T47D (cell line): ENCODE measurements around the gene PLIN5.

ENCODE experiments used
- DNase-seq, 2 experiments: peaks; one replicate each; pipeline versions ENCODE4 v3.0.0 to v3.0.0-alpha.2; 2011 to 2012; ENCODE audit warnings: low read depth in 1 of 2, low spot score in 1 of 2
- JUND ChIP-seq: IDR thresholded peaks from 2 replicates; pipeline ENCODE4 v1.6.1; 2012; ENCODE audit warnings: low read depth
- in situ Hi-C: cut with HindIII; loops from 2 replicates; pipeline ENCODE4 v1.10.0; 2016; ENCODE audit warnings: low sequenced_read_pairs, low pct_unique_long_range_greater_than_20kb

The PLIN5 gene

GRCh38 chr19:4510435-4511255 lies 24.4 kb downstream of the PLIN5 start:
- in situ Hi-C loops, result no loop called here
- no peak for TF ChIP-seq JUND
- no peak for DNase-seq

GRCh38 chr19:4508698-4509097 lies 26.3 kb downstream of the PLIN5 start:
- TF ChIP-seq JUND, result no peak
- DNase-seq, result no peak
- in situ Hi-C loops, result no loop called here

GRCh38 chr19:4507804-4508203 lies 27.2 kb downstream of the PLIN5 start:
- in situ Hi-C loops, result no loop called here
- no peak for DNase-seq
- no peak for TF ChIP-seq JUND

GRCh38 chr19:4507150-4507452 lies 27.9 kb downstream of the PLIN5 start:
- no peak for DNase-seq
- in situ Hi-C loops, result no loop called here
- TF ChIP-seq JUND, result no peak

GRCh38 chr19:4506449-4507149 lies 28.4 kb downstream of the PLIN5 start:
- DNase-seq, result no peak
- no peak for TF ChIP-seq JUND
- in situ Hi-C loops, result no loop called here

- in situ Hi-C loops, result no loop called here
- no peak for DNase-seq
- TF ChIP-seq JUND, result no peak
Measured at GRCh38 chr19:4505570-4506448, 29.2 kb downstream of the PLIN5 start.

DNA sequence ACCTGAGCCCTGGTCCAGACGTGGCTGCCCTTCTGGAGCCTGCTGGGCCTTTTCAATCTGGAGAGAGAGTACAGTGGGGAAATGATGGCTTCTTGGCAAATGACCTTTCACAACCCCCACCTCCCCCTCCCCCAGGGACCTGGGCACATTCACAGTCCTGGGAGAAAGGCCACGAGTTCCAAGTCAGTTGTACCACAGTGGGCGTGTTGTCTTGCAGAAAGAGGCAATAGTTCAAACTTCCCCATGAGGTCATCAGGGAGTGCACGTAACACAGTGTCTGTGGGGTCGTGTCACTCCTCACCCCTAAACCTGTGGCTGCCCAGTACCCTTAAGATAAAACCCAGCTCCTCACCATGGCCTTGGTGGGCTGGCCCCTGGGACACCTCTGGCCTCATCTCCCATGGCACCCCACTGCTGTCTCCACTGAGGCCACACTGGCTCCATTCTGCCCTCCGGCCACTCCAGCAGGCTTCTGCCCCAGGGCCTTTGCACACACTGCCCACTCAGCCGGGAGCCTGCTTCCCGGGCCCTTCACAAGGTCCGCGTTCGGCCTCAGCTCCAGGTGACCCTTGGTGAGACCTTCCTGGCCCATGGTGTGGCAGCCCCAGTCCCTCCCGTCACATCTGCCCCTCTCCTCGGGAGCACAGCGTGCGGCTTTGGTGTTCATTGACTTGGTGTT lies 30.0 kb downstream of the PLIN5 start:
- DNase-seq, result no peak
- in situ Hi-C loops, result no loop called here
- no peak for TF ChIP-seq JUND

- TF ChIP-seq JUND, result no peak
- in situ Hi-C loops, result no loop called here
- DNase-seq, result no peak
Measured at GRCh38 chr19:4504297-4504701, 30.7 kb downstream of the PLIN5 start.

DNA sequence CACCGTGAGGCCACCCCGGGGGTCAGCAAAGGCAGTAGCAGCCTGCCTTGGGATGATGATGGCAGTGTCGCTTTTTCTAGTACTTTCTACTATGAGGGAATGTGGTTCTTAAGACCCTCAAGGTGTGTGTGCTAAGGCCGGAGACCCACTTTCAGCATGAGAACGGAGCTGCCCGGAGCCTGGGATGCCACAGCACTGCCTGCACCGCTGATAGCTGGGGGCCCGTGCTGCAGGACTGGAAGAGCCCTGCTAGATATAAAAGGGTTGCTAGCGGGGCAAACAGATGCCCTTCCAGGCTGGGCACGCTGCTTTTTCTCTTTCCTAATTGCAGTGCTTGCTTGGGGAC lies 31.2 kb downstream of the PLIN5 start:
- no peak for TF ChIP-seq JUND
- in situ Hi-C loops, result no loop called here
- no peak for DNase-seq

DNA sequence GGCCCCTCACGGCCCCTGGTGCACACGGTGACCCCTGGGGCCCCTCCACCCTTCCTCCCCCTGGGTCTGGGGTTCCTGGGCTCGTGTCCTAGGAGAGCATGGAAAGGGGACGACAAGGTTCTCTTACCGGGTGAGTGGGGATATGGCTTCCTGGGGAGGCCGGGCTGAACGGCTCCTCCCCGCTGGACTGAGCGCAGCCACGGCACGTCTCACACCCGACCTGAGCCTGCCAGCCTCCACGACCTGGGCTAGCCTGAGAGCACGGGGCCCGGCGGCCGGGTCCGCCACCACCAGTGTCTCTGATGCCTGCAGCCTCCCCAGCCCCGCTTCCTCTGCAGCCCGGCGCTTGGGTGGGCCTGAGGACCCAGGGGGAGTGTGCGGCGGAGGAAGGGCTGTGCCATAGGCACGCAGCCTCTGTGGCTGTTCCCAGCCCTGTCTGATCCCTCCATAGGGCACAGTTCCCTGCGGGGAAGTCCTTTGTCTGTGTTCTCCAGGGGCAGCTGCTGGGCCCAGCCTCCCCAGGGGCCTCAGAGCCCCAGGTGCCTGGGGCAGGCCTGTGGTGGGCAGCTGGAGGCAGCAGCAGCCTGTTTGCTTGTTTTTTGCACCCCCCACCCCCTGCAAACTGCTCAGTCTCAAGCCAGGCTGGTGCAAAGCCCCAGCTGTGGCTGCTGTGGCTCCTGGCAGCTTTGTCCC lies 31.7 kb downstream of the PLIN5 start:
- DNase-seq, result no peak
- in situ Hi-C loops, result no loop called here
- TF ChIP-seq JUND, result no peak

- in situ Hi-C loops, result no loop called here
- DNase-seq, result no peak
- TF ChIP-seq JUND, result no peak
Measured at GRCh38 chr19:4502282-4503131, 32.5 kb downstream of the PLIN5 start.
